GM12875 (cell line): ENCODE measurements around the gene PPIP5K2.

ENCODE experiments used
- H3K4me3 ChIP-seq: one replicate; pipeline ENCODE4 v1.5.1; 2011; ENCODE audit warnings: low read depth, low read length, control low read depth
- TF ChIP-seq, protein P1 (sequence below): IDR thresholded peaks from 2 replicates; pipeline ENCODE4 v1.5.1; 2011; ENCODE audit warnings: low read depth, mild to moderate bottlenecking, control low read depth, inconsistent platforms, low read length, moderate library complexity, borderline replicate concordance; ENCODE audit not compliant: insufficient read depth

The PPIP5K2 gene

DNA sequence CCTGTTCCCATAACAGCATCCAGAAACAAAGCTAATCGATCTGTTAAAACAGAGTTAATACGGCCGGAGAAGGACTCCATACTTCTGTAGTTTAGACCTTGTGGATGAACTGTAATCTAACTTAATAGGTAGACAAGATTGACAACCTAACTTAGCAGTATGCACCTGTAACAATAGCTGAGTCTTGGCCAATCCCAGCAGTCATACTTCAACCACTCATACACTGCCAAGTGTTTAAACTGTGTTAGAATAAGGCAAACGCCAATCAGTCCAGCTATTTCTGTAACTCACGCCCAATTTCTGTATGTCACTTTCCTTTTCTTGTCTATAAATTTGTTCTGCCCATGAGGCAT lies 104.8 kb downstream of the PPIP5K2 start:
- TF ChIP-seq, protein P1, sequence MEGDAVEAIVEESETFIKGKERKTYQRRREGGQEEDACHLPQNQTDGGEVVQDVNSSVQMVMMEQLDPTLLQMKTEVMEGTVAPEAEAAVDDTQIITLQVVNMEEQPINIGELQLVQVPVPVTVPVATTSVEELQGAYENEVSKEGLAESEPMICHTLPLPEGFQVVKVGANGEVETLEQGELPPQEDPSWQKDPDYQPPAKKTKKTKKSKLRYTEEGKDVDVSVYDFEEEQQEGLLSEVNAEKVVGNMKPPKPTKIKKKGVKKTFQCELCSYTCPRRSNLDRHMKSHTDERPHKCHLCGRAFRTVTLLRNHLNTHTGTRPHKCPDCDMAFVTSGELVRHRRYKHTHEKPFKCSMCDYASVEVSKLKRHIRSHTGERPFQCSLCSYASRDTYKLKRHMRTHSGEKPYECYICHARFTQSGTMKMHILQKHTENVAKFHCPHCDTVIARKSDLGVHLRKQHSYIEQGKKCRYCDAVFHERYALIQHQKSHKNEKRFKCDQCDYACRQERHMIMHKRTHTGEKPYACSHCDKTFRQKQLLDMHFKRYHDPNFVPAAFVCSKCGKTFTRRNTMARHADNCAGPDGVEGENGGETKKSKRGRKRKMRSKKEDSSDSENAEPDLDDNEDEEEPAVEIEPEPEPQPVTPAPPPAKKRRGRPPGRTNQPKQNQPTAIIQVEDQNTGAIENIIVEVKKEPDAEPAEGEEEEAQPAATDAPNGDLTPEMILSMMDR: no peak
- H3K4me3 ChIP-seq: no peak overlapping the region

DNA sequence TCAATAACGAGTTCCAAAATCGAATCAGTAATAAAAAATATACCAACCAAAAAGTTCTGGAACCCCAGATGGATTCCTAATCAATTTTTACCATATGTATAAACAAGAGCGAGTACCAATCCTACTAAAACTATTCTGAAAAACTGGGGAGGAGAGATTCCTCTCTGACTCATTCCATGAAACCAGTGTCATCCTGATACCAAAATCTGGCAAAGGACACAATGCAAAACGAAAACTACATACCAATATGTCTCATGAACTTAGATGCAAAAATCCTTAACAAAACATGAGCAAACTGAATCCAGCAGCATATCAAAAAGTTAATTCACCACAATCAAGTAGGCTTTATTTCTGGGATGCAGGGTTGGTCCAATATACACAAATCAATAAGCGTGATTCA lies 108.0 kb downstream of the PPIP5K2 start:
- TF ChIP-seq, protein P1: no peak
- H3K4me3 ChIP-seq: no peak overlapping the region

- H3K4me3 ChIP-seq: no peak overlapping the region
- TF ChIP-seq, protein P1: no peak
Observed at GRCh38 chr5:103228588-103228987, 108.5 kb downstream of the PPIP5K2 start.

GRCh38 chr5:103232393-103232999 lies 112.4 kb downstream of the PPIP5K2 start:
- TF ChIP-seq, protein P1: peak; percentile 62; the same call in 1 of the 2 replicates

DNA sequence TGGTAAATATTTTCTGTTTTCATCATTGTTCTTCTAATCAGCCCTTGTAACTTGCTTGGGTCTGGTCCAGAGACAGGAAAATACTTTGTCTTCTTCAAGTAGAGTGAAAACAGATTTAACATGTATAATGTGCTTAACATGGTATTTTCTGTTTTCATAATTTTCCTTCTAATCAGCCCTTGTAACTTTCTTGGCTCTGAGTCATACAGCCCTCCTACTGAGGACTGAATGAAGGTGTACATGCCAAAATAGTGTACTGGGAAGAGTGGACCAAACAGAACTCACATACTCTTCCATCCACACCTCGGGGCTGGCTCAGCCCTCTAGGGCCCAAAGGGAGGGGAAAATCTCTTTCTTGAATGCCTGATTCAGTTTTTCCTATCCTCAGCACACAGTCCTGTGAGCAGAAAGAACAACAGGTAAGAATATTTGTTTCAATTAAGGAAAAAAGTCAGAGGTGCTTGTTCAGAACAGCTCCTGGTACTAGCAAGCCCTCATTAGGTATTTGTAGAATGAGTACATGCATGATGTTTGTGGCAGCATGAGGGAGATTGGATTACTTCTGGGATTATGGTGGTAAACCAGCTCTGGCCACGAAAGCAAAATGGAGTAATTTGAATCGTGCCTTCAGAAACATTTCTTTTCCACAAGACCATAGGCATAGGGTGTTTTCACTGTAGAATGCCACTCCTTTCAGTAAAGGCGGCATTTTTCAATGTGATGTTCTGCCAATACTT lies 114.3 kb downstream of the PPIP5K2 start:
- no peak overlapping the region for H3K4me3 ChIP-seq
- TF ChIP-seq, protein P1: no peak

More at GRCh38 chr5:103232393-103232999, 112.4 kb downstream of the PPIP5K2 start:
- H3K4me3 ChIP-seq: no peak overlapping the region

DNA sequence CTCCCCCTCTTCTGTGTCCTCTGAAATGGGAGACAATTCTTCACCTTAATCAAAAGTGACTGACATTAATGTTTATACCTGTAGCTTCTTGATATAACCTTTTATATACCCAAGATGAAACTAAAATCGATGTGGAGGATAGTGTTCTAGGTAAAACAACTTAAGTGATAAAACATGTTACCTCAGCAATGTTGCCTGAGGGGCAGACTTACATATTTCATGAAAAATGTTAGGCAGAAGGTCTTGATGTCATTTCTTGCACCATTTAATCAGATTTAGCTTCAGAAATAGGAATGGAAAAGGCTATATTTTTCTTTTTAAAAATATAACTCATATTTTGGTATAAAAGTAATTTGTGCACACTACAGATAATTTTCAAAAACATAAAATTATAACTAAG lies 115.8 kb downstream of the PPIP5K2 start:
- no peak overlapping the region for H3K4me3 ChIP-seq
- TF ChIP-seq, protein P1: no peak

DNA sequence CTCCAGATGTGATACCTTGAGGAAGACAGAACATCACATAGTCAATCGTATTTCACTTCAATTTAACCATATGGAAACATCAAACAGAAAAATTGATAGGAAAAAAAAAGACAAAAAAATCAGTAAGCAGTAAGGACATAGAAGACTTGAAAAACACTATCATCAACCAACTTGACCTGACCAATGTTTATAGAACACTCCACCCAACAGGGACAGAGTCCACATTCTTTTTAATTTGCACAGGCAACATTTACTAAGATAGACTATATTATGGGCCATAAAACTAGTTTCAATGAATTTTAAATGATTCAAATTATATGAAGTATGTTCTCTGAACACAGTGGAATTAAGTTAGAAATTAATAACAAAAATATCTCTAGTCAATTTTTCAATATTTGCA lies 117.7 kb downstream of the PPIP5K2 start:
- no peak overlapping the region for H3K4me3 ChIP-seq
- TF ChIP-seq, protein P1: no peak
